Gastrocnemius medialis (tissue), 4 donors: ENCODE measurements around the gene ILDR2. TPM values are rescaled to one million over a fixed set of nuclear protein-coding genes. Genes with fewer than 3 reads are reported as not detected.

ENCODE experiments used
- ATAC-seq, 2 donors: fragments of 150-250 bp; one replicate each; pipeline ENCODE4 v1.9.1; 2016
- DNase-seq, 2 donors: peaks; one replicate each; pipeline ENCODE4 v3.0.0-alpha.2; 2019
- H3K27ac ChIP-seq, 4 donors: fragments of 200-600 bp; sonication (generic); 1 replicate in 1 of 4; 2 replicates in 3 of 4; pipeline ENCODE4 v1.5.1; 2016 to 2018; ENCODE audit warnings: mild to moderate bottlenecking in 2 of 4, moderate library complexity in 1 of 4
- H3K27me3 ChIP-seq, 3 donors: fragments of 200-600 bp; sonication (generic) in 2 of 3; 1 replicate in 1 of 3; 2 replicates in 2 of 3; pipeline versions ENCODE4 v1.5.1 to v1.6.0; 2016 to 2019; ENCODE audit warnings: mild to moderate bottlenecking in 1 of 3, moderate library complexity in 1 of 3
- H3K36me3 ChIP-seq, 2 donors: fragments of 200-600 bp; sonication (generic) in 1 of 2; one replicate each; pipeline ENCODE4 v1.5.1; 2017 to 2018
- H3K4me1 ChIP-seq, 2 donors: fragments of 200-600 bp; sonication (generic) in 1 of 2; one replicate each; pipeline ENCODE4 v1.5.1; 2016 to 2017; ENCODE audit warnings: mild to moderate bottlenecking in 2 of 2
- H3K4me3 ChIP-seq, 4 donors: fragments of 200-600 bp; sonication (generic) in 3 of 4; 1 replicate in 1 of 4; 2 replicates in 3 of 4; pipeline ENCODE4 v1.5.1; 2016 to 2019; ENCODE audit warnings: mild to moderate bottlenecking in 2 of 4
- H3K9me3 ChIP-seq, 3 donors: fragments of 200-600 bp; sonication (generic) in 2 of 3; 1 replicate in 1 of 3; 2 replicates in 2 of 3; pipeline ENCODE4 v1.5.1; 2016 to 2019
- POLR2A ChIP-seq, 2 donors: fragments of 450-650 bp; IDR thresholded peaks; one replicate each; pipeline ENCODE4 v1.6.1; 2017; ENCODE audit warnings: antibody characterized with exemption in 2 of 2, mild to moderate bottlenecking in 2 of 2, moderate library complexity in 2 of 2
- in situ Hi-C, 4 donors: fragments of 200-750 bp; cut with MboI; loops; one replicate each; pipeline versions ENCODE4 v1.15.0 to v1.8.0; 2017; ENCODE audit warnings: low sequenced_read_pairs in 4 of 4
- intact Hi-C: fragments of 100-400 bp; cut with DNase I; formaldehyde crosslinking; loops from one replicate; pipeline ENCODE4 v1.15.1; 2023; ENCODE audit warnings: low total_unique reads
- total RNA-seq, 4 donors: library from RNA; depleted of rRNA; stranded (reverse); fragments of >200 nt; gene quantifications; one replicate each; pipeline versions ENCODE4 v1.1.0 to v1.2.3, GENCODE V29; 2016
- TF ChIP-seq, protein P1 (sequence below), 5 experiments: fragments of 450-650 bp in 3 of 5; fragments of 200-600 bp in 2 of 5; sonication (generic) in 2 of 5; IDR thresholded peaks in 4 of 5; conservative IDR thresholded peaks in 1 of 5; 1 replicate in 4 of 5; 2 replicates in 1 of 5; pipeline ENCODE4 v1.5.1; 2016 to 2019; ENCODE audit warnings: antibody characterized with exemption in 5 of 5, mild to moderate bottlenecking in 3 of 5, moderate library complexity in 3 of 5

The ILDR2 gene
- total RNA-seq, 4 donors from 2014 or later = 0.10 to 0.47 (median 0.25) TPM

DNA sequence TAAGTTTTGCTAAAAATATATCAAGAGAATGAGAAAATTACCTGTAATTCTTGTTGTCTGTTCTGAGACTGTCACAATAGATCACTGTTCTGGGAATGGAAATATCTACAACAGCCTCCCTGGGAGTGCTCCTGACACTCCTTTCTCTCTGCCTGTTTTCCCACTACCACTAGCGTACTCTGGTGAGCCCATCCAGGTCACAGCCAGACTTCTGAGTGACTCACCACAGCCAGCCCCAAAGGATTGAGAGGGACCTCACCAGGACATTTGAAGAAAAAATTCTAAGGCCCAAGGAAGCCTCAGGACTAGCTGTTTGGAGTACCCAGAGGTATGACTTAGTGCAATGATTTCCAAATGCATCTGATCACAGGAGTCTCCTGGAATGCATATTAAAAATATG lies 60.3 kb downstream of the ILDR2 start:
- no peaks in the 10 kb centered on the region for H3K4me1 ChIP-seq
- no peak for TF ChIP-seq POLR2A (IDR thresholded peaks at IDR 0.05)
- TF ChIP-seq, protein P1, sequence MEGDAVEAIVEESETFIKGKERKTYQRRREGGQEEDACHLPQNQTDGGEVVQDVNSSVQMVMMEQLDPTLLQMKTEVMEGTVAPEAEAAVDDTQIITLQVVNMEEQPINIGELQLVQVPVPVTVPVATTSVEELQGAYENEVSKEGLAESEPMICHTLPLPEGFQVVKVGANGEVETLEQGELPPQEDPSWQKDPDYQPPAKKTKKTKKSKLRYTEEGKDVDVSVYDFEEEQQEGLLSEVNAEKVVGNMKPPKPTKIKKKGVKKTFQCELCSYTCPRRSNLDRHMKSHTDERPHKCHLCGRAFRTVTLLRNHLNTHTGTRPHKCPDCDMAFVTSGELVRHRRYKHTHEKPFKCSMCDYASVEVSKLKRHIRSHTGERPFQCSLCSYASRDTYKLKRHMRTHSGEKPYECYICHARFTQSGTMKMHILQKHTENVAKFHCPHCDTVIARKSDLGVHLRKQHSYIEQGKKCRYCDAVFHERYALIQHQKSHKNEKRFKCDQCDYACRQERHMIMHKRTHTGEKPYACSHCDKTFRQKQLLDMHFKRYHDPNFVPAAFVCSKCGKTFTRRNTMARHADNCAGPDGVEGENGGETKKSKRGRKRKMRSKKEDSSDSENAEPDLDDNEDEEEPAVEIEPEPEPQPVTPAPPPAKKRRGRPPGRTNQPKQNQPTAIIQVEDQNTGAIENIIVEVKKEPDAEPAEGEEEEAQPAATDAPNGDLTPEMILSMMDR (IDR thresholded peaks at IDR 0.05 in 4 of 5, conservative IDR thresholded peaks at IDR 0.05 in 1 of 5) = no peak
- H3K9me3 ChIP-seq = no peaks in the 10 kb centered on the region
- no peak for DNase-seq
- H3K27ac ChIP-seq = no peak overlapping the region
- no peaks in the 10 kb centered on the region for H3K36me3 ChIP-seq
- H3K27me3 ChIP-seq = peaks cover 4 to 11% (median 10%) of the 10 kb centered on the region in 3 donors
- intact Hi-C loops = no loop called here
- in situ Hi-C loops = loop anchor here in 3 of 4 donors (10.0 kb wide), 1 partner anchor 140 kb away; no protein-coding TSS in a partner anchor
- no peak overlapping the region for H3K4me3 ChIP-seq
- ATAC-seq = no peak

DNA sequence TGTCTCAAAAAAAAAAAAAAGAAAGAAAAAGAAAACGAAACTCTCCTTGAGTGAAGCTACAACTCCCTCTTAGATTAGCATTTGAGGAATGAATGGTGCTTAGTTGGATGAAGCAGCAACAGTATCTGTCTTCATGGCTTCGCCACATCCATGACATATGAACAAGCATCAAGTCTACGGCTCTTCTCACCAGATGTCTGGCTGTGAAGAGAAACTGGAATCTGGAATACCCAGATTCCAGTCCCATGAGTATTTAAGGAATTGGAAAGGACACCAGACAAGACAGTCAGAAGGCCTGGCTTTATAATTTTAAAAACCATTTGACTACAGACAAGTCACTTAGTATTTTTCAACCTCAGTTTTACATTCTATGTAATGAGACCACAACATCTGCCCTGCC lies 61.2 kb downstream of the ILDR2 start:
- H3K36me3 ChIP-seq = no peaks in the 10 kb centered on the region
- no peaks in the 10 kb centered on the region for H3K9me3 ChIP-seq
- no peak overlapping the region for H3K4me3 ChIP-seq
- no peak overlapping the region for H3K27ac ChIP-seq
- no peaks in the 10 kb centered on the region for H3K4me1 ChIP-seq
- intact Hi-C loops (no loop called here), in situ Hi-C loops (loop anchor here (5.0 to 10.0 kb wide), 2 partner anchors 133 to 141 kb away; no protein-coding TSS in a partner anchor)
- ATAC-seq (no peak), DNase-seq (no peak)
- TF ChIP-seq, protein P1 (IDR thresholded peaks at IDR 0.05 in 4 of 5, conservative IDR thresholded peaks at IDR 0.05 in 1 of 5) = no peak
- no peak for TF ChIP-seq POLR2A (IDR thresholded peaks at IDR 0.05)
- peaks cover 0 to 6% (median under 1%) of the 10 kb centered on the region in 3 donors for H3K27me3 ChIP-seq

DNA sequence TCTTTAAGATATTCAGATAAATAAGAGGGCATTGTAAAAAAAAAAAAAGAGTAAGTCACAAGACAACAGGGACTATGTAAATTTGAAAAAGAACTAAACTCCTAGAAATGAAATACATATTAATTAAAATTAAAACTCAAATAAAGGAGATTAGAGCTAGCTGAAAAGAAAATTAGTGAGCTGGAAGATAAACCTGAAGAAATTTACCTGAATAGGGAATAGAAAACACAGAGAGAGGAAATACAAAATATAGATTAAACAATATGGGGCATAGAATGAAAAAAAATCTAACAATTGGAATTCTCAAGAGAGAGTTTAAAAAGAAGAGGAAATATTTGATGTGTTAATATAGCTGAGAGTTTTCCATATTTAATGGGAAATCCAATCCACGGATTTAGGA lies 63.7 kb downstream of the ILDR2 start:
- ATAC-seq (no peak), DNase-seq (no peak)
- no peak overlapping the region for H3K27ac ChIP-seq
- TF ChIP-seq, protein P1 (IDR thresholded peaks at IDR 0.05 in 4 of 5, conservative IDR thresholded peaks at IDR 0.05 in 1 of 5) = no peak
- no peak for TF ChIP-seq POLR2A (IDR thresholded peaks at IDR 0.05)
- no peaks in the 10 kb centered on the region for H3K4me1 ChIP-seq
- in situ Hi-C loops = loop anchor here (5.0 to 10.0 kb wide), 2 partner anchors 136 to 143 kb away; no protein-coding TSS in a partner anchor
- intact Hi-C loops = no loop called here
- H3K4me3 ChIP-seq = no peak overlapping the region
- no peaks in the 10 kb centered on the region for H3K27me3 ChIP-seq
- H3K36me3 ChIP-seq = no peaks in the 10 kb centered on the region
- no peaks in the 10 kb centered on the region for H3K9me3 ChIP-seq

DNA sequence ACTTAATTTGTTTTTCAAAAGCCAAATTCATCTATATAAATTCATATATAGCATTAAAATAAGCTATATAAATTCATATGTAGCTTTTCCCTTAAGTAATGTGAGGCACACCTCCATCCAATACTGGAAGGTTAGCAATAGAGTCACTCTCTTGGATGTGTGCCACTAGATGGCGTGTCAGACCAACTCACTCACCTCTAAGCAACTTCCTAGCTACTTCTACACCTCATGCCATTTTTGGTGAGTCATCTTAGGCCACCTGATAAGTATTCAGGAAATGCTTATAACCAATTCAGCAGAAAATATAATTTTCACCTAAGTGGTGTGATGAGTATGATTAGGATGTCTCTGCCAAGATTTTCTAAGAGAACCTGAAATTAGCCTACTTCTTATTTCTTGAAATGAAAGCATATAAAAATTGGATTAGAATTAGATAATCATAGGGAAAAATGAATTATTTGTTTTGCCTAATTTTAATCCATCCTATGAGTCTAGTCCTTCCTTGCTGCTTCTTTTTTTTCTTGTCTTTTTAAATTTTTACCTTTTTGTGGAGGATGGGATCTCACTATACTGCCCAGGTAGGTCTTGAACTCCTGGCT lies 64.8 kb downstream of the ILDR2 start:
- H3K9me3 ChIP-seq = no peaks in the 10 kb centered on the region
- intact Hi-C loops (loop anchor here (1.0 kb wide), 1 partner anchor 149 kb away; no protein-coding TSS in a partner anchor), in situ Hi-C loops (loop anchor here (5.0 to 10.0 kb wide), 2 partner anchors 137 to 144 kb away; no protein-coding TSS in a partner anchor)
- H3K4me3 ChIP-seq = no peak overlapping the region
- DNase-seq (peak; percentile 36 to 53), ATAC-seq (peak; percentile 93 to 94)
- H3K27me3 ChIP-seq = no peaks in the 10 kb centered on the region
- no peaks in the 10 kb centered on the region for H3K36me3 ChIP-seq
- no peaks in the 10 kb centered on the region for H3K4me1 ChIP-seq
- no peak overlapping the region for H3K27ac ChIP-seq
- TF ChIP-seq, protein P1 (IDR thresholded peaks at IDR 0.05 in 4 of 5, conservative IDR thresholded peaks at IDR 0.05 in 1 of 5) = peak; percentile 33 to 63 (median 52)
- no peak for TF ChIP-seq POLR2A (IDR thresholded peaks at IDR 0.05)
